Adipocyte (in vitro differentiated cells): Measurements from ENCODE around the gene TMEM120B.
A peak's percentile ranks its signal among the peaks of the same experiment; 100 is the strongest.
"Not testable (repeated sequence)": the region's sequence is repeated elsewhere in the genome, so short reads cannot be mapped to it uniquely, and the experiment has no call there.

ENCODE experiments used
- DNase-seq: peaks from one replicate; pipeline ENCODE4 v3.0.0-alpha.2; 2015; ENCODE audit warnings: low read depth
- H3K27me3 ChIP-seq: replicated peaks from 2 replicates; pipeline ENCODE4 v1.7.0; 2013; ENCODE audit warnings: mild to moderate bottlenecking, low read length, moderate library complexity; ENCODE audit not compliant: control insufficient read depth, insufficient read depth
- H3K36me3 ChIP-seq: 2 replicates; pipeline ENCODE4 v1.7.0; 2013; ENCODE audit warnings: low read length, mild to moderate bottlenecking, moderate library complexity; ENCODE audit not compliant: control insufficient read depth, insufficient read depth, severe bottlenecking
- H3K4me1 ChIP-seq: 2 replicates; pipeline ENCODE4 v1.7.0; 2013; ENCODE audit warnings: mild to moderate bottlenecking, low read length, moderate library complexity; ENCODE audit not compliant: control insufficient read depth, insufficient read depth
- H3K4me3 ChIP-seq: 2 replicates; pipeline ENCODE4 v1.7.0; 2013; ENCODE audit warnings: mild to moderate bottlenecking, low read length, moderate library complexity
- H3K9ac ChIP-seq: 2 replicates; pipeline ENCODE4 v1.7.0; 2013; ENCODE audit warnings: mild to moderate bottlenecking, low read length, moderate library complexity
- H3K9me3 ChIP-seq: 2 replicates; pipeline ENCODE4 v1.7.0; 2013; ENCODE audit warnings: mild to moderate bottlenecking, low read length, moderate library complexity; ENCODE audit not compliant: control insufficient read depth

TMEM120B gene

DNA sequence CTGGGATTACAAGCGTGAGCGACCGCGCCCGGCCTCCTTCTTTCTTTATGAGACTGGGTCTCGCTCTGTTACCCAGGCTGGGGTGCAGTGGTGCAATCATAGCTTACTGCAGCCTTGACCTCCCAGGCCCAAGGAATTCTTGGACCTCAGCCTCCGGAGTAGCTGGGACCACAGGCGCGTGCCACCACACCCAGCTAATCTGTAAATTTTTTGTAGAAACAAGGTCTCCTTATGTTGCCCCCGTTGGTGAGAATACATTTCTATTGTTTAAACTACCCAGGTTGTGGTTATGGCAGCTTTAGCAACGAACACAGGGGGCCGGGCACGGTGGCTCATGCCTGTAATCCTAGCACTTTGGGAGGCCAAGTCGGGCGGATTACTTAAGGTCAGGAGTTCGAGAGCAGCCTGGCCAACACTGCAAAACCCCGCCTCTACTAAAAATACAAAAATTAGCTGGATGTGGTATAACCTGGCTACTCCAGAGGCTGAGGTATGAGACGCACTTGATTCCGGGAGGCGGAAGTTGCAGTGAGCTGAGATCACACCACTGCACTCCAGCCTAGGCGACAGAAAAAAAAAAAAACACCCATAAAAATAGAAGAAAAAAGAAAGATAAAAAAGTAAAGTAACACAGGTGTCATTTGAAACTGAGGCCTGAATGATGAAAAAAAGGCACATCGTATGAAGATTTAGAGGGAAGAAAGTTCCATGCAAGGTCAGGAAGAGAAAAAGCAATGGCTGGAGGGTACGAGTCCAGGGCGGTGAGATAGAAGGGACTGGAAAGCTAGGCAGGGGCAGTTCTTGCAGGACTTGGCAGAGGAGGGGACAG is 977 bp upstream of the TMEM120B start:
- Histone ChIP-seq H3K4me1 (peaks cover 18% of the 10 kb centered on the region), H3K9me3 (no peaks in the 10 kb centered on the region), H3K36me3 (no peaks in the 10 kb centered on the region), H3K27me3 (no peaks in the 10 kb centered on the region), H3K4me3 (peak overlapping the region; percentile 92), H3K9ac (peak overlapping the region; percentile 92)
- no peak for DNase-seq

DNA sequence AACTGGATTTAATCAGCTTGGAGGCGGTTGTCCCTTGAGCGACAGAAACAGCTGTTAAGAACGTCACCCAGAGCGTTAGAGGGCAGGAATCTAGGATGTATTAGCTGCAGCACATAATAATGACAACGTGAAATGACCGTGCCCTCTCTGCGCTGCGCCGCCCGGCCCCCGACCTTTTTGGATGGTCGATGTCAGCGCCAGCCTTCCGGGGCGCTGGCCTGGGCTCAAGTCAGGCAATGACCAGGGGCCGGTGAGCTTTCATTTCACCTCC is 427 bp upstream of the TMEM120B start:
- Histone ChIP-seq H3K4me1 (peaks cover 22% of the 10 kb centered on the region), H3K27me3 (no peaks in the 10 kb centered on the region), H3K9me3 (no peaks in the 10 kb centered on the region), H3K36me3 (no peaks in the 10 kb centered on the region), H3K4me3 (peak overlapping the region; percentile 92), H3K9ac (peak overlapping the region; percentile 92)
- DNase-seq: peak; percentile 56

DNA sequence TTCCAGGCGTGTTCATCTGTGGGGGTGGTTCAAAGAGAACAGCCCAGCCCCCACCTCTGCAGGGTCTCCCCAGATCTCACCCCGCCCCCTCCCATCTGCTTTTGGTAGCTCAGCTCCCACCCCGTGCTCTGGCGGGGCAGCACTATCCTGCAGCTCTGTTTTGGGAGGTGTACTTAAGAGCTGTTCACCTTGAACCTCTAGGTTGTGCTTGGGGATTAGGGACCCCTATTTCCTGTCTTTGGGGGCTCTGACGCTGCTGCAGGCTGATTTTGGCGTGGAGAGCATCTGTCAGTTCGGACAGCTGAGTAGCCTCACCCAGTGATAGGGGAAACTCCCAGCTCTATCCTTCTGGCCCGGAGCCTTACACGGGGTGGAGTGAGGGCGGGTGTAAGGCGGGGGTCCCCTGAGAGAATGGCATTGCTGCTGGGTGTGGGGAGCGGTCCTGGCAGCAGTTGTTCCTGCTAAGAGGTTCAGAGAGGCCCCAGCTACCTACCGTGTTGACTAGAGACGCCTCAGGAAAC is 765 bp downstream of the TMEM120B start:
- H3K4me1 ChIP-seq: peaks cover 23% of the 10 kb centered on the region
- no peaks in the 10 kb centered on the region for H3K36me3 ChIP-seq
- H3K9ac ChIP-seq: peak overlapping the region; percentile 92
- DNase-seq: peak; percentile 27
- H3K9me3 ChIP-seq: no peaks in the 10 kb centered on the region
- no peaks in the 10 kb centered on the region for H3K27me3 ChIP-seq
- peak overlapping the region; percentile 92 for H3K4me3 ChIP-seq

DNA sequence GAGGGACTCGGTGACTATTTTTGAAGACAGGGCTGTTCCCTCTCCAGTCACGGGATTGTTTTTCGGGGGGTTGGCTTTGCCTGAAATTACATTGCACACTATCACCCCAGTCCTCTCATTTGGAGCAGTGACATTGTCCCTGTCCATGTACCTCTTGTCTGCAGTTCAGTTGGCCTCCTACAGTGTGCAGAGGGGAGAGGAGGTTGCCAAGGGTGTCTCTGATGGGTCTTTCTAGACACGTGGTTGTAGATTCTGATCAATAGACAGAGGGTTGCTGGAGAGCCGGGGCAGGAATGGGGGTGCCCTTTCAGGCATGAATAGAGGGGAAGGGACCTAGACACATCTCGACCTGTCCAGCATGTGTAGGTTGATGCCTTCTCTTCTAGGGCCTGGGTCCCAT is 1.2 kb downstream of the TMEM120B start:
- peak overlapping the region; percentile 92 for H3K9ac ChIP-seq
- no peaks in the 10 kb centered on the region for H3K27me3 ChIP-seq
- H3K4me3 ChIP-seq: peak overlapping the region; percentile 92
- peaks cover 23% of the 10 kb centered on the region for H3K4me1 ChIP-seq
- H3K9me3 ChIP-seq: no peaks in the 10 kb centered on the region
- H3K36me3 ChIP-seq: no peaks in the 10 kb centered on the region
- DNase-seq: no peak

DNA sequence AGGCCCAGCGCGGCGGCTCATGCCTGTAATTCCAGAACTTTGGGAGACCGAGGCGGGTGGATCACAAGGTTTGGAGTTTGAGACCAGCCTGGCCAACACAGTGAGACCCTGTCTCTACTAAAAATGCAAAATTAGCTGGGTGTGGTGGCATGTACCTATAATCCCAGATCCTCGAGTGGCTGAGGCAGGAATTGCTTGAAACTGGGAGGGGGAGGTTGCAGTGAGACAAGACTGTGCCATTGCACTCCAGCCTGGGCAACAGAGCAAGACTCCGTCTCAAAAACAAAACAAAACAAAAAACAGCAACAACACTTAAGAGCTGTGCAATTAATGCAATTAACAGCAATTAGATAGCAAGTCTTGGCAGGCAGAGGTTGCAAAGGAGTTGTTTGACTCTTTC is 2.5 kb downstream of the TMEM120B start:
- H3K36me3 ChIP-seq, H3K9me3 ChIP-seq, H3K4me3 ChIP-seq, H3K9ac ChIP-seq, H3K27me3 ChIP-seq, DNase-seq: not testable (repeated sequence)
- H3K4me1 ChIP-seq: peaks cover 21% of the 10 kb centered on the region

DNA sequence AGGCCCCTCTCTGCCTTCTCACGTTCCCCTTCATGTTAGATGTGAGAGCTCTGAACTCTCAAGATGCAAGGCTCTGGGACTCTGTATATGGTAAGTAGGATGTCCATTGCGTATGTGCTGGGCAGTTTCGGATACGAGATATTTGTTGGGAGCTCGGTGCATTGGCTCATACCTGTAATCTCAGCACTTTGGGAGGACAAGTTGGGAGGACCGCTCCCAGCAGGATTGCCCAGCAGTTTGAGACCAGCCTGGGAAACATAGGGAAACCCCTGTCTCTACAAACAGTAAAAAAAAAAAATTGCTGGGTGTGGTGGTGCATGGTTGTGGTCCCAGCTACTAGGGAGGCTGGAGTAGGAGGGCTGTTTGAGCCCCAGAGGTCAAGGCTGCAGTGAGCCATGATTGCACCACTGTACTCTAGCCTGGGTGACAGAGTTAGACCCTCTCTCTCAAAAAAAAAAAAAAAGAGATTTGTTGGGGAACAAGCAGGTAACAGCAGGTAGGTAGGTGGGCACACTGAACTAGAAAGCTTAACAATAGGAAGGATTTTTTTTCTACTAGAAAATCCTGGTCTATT is 3.4 kb downstream of the TMEM120B start:
- H3K4me3 ChIP-seq: no peak overlapping the region
- H3K9me3 ChIP-seq: no peaks in the 10 kb centered on the region
- H3K27me3 ChIP-seq: no peaks in the 10 kb centered on the region

DNA sequence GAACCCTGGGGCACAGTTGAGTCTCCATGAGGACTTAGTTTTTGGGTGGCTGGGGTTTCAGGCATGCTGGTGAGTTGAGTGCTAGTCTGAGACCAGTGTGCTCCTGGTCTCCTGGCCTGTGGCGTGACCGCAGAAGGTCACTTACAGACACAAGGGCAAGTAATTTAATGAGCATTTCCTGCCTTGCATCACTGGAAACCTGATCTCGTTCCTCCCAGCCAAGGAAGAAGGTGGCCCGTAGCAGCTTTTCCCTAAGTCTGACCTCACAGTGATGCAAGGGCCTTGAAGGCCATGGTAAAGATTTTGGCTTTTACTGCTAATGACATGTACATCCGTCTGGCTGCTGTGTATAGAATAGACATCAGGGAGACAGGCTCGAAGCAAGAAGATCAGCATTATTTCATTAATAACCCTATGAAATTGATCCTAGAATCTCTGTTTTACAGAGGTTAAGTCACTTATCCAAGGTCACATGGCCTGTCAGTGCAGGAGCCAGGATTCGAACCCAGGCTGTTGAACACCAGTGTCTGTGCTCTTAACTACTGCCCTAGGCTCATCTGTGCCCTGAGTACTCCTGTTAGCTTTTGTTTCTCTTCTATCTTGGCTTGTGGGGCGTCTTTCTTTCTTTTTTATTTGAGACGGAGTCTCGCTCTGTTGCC is 4.6 kb downstream of the TMEM120B start:
- Histone ChIP-seq H3K4me1 (peaks cover 15% of the 10 kb centered on the region), H3K9me3 (no peaks in the 10 kb centered on the region), H3K36me3 (no peaks in the 10 kb centered on the region), H3K4me3 (no peak overlapping the region), H3K27me3 (no peaks in the 10 kb centered on the region), H3K9ac (no peak overlapping the region)
- peak; percentile 87 for DNase-seq

More for the DNA sequence above, 3.4 kb downstream of the TMEM120B start:
- H3K36me3 ChIP-seq: no peaks in the 10 kb centered on the region
- H3K9ac ChIP-seq: no peak overlapping the region
- H3K4me1 ChIP-seq: peaks cover 21% of the 10 kb centered on the region
- DNase-seq: no peak

DNA sequence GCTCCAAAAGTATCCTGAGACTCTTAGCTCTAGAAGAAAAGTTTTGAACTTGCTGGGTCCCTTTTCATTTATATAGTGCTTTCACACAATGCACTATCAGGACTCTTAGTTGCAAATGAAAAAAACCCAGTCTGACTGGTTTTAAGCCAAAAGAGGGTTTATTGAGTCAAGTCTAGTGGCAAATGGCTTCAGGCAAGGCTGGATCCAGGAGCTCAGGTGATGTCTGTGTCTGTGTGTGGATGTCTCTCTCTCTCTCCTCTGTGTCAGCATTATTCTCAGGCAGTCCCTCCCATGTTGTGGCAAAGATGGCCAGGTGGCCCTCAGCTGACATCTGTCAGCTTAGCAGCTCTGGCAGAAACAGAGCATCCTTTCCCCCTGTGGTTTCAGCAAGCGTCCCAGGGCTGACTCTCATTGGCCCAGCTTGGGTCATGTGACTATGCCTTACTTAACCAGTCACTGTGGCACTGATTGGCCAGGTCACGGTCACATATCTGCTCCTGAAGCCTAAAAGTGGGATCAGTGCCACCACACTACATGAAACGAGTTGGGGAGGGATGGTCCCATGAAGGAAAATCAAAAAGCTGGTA is 6.2 kb downstream of the TMEM120B start:
- Histone ChIP-seq H3K27me3 (no peaks in the 10 kb centered on the region), H3K9ac (no peak overlapping the region), H3K4me1 (peaks cover 10% of the 10 kb centered on the region), H3K9me3 (no peaks in the 10 kb centered on the region), H3K4me3 (no peak overlapping the region), H3K36me3 (no peaks in the 10 kb centered on the region)
- DNase-seq: no peak

DNA sequence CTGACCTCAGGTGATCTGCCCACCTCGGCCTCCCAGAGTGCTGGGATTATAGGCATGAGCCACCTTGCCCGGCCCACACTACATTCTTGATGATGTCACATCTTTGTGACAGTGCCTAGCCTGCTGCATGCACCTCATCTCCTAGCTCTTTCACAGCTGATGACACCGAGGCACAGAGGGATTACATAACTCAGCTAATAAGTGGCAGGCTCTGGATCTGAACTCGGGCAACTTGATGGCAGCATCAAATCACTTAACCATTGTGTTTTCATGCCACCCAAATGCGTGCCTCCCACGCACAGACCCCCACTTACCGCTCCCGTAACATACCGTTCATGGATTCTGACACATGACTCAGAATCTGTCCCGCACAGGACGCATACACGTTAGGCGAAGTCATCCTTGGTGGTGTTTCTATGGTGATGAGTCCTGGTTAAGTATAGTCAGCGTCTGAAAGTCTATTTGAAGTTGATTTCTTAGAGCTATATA is 7.4 kb downstream of the TMEM120B start:
- H3K9me3 ChIP-seq: no peaks in the 10 kb centered on the region
- no peak overlapping the region for H3K4me3 ChIP-seq
- no peaks in the 10 kb centered on the region for H3K36me3 ChIP-seq
- DNase-seq: peak; percentile 83
- H3K27me3 ChIP-seq: no peaks in the 10 kb centered on the region
- no peak overlapping the region for H3K9ac ChIP-seq
- peaks cover 6% of the 10 kb centered on the region for H3K4me1 ChIP-seq

DNA sequence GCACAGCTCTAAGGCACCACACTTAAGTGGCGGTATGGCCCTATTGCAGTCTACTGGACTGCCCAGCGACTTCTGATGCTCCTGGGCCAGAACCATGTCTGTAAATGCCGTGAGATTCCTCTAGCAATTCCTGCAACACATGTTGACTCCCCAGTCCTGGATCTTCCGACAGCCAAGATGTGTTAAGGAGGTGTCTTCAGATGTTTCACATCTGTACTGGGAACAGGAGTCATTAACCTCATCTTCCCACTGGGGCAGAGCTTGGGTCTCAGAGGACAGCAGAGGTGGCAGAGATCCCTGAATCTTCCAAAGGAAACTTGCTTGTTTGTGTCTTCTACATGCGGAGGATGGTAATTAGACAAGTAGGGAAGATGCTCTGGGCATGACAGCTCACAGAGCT is 8.2 kb downstream of the TMEM120B start:
- peaks cover 6% of the 10 kb centered on the region for H3K4me1 ChIP-seq
- H3K9me3 ChIP-seq: no peaks in the 10 kb centered on the region
- H3K36me3 ChIP-seq: no peaks in the 10 kb centered on the region
- H3K9ac ChIP-seq: no peak overlapping the region
- no peaks in the 10 kb centered on the region for H3K27me3 ChIP-seq
- no peak for DNase-seq
- H3K4me3 ChIP-seq: no peak overlapping the region

DNA sequence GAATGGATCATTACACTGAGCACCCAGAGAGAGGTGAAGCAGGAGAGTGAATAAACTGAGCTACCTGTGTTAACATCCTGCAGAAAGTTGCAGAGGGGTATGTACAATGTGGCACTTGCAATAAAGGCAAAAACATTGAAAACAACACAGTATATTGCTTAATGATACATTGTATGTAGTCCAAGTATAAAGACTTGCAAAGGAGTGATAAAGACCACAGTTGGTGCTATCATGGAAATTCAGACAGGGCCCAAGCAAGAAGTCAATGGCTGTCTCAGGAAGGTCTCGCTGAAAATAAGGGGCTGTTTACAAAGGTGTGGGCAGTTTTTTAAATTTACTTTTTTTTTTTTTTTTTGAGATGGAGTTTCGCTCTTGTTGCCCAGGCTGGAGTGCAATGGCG is 10.0 kb downstream of the TMEM120B start:
- H3K36me3 ChIP-seq: no peaks in the 10 kb centered on the region
- DNase-seq: no peak
- no peak overlapping the region for H3K4me3 ChIP-seq
- H3K27me3 ChIP-seq: no peaks in the 10 kb centered on the region
- no peaks in the 10 kb centered on the region for H3K4me1 ChIP-seq
- H3K9me3 ChIP-seq: no peaks in the 10 kb centered on the region
- H3K9ac ChIP-seq: no peak overlapping the region
